Ramos (cell line): ENCODE data around the gene HGD.
"Not testable (repeated sequence)": the region's sequence is repeated elsewhere in the genome, so short reads cannot be mapped to it uniquely, and the experiment has no call there.

Experiments
- in situ Hi-C: fragments of 300-500 bp; cut with MboI; formaldehyde crosslinking; loops from one replicate; pipeline ENCODE4 v1.14.3; 2022; ENCODE audit warnings: low sequenced_read_pairs; ENCODE audit not compliant: unreplicated experiment

HGD gene

DNA sequence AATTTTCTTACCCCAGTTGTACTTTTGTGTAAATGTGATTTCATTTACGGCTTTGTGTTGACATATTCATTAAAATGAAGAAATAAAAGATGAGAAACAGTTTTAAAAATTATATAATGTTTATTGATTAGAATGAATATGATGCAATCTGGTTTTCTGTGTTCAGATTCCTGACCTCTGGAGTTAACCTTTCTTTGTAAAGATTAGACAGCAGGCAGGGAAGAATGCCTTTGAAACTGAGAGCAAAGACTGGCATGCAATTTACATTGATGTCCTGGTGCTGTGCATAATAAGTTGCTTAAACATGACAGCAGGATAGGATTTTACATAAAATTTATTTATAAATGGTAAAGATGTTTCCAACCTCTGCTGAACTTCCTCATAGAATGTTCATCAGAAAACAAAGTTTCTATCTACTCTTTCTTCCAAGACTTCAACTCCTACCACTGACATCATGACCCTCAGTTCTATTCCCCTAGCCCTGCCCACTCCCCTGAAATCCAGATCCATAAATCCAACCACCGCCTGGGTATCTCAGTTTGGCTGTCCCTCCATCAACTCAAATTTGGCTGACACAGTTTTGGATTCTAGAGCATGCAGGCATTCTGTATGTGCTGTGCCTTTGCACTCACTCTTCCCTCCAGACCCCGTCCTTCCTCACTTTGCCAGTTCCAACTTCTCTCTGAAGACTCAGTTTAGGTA, 1.7 kb downstream of the HGD start:
- in situ Hi-C loops = no loop called here

DNA sequence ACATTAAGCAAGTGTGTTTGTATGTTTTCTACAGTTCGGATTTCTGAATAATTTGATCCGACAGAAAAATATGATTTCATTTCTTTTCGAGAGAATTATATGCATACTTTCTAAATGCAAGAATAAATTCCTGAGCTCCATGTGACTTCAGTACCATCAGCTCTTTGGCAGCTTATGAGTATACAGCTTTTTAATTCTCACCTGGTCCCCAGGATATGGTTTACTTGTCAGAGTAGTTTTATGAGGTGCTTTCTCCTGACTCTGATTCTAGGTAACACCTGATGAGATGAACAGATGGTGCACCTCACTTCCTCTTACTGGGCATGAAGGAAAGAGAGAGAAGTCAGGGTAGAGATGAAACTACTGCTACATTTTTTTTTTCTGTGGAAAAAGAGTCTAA, 3.1 kb downstream of the HGD start:
- in situ Hi-C loops = no loop called here

DNA sequence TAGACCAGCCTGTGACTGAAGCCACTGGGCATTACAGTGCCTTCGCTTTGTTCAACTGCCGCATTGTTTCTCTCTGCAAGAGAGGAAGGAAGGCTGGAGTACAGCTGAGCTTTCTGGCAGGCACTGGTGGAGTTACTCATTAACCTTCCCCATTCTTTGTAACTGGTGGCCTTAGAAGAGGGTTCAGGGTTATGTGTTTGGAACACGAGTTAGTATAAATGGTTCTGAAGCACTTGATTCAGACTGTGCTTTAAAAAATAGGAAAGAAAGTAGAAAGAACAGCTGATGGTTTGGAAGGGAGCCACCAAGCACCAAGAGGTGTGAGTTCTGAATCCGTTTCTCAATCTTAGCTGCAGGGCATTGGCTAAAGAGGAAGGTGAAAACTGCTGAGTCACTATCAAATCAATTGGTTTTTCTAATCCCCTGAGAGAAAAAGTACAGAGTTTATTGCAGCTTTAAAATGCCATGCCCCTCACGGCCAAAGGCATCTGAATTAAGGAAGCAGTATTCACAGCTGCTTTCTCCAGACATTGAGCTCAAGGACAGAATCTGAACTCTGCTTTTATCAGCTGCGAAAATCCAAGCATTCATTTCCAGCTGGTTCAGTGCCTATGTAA, 3.6 kb downstream of the HGD start:
- in situ Hi-C loops = no loop called here

DNA sequence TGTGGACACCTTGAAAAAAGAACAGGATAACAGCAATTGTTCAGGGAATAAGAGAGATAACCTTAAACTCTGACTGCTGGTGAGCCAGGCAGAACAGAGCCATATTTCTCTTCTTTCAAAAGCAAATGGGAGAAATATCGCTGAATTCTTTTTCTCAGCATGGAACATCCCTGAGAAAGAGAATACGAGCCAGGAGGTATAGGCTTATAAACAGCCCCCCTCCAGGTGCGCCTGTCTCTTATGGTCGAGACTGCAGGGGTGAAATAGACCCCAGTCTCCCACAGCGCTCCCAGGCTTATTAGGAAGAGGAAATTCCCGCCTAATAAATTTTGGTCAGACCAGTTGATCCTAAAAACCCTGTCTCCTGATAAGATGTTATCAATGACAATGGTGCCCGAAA, 4.8 kb downstream of the HGD start:
- in situ Hi-C loops = not testable (repeated sequence)

DNA sequence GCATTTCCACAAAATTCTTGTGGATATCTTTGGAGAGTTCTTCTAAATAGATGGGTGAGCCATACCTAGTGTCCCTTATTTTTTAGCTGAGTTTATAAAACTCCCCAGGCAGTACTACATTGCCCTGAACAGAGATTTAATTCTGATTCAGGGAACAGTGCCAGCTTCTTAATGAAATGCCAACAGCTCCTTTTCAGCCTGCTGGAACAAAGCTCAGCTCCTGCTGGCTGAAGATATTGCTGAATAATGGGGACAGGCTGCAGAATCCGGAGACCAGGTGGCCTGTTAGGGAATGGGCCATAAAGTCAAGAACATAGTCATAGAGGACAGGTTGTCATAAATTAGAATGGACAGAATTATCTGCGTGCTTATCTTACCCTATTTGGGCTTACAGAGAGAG, 8.9 kb downstream of the HGD start:
- in situ Hi-C loops = no loop called here

DNA sequence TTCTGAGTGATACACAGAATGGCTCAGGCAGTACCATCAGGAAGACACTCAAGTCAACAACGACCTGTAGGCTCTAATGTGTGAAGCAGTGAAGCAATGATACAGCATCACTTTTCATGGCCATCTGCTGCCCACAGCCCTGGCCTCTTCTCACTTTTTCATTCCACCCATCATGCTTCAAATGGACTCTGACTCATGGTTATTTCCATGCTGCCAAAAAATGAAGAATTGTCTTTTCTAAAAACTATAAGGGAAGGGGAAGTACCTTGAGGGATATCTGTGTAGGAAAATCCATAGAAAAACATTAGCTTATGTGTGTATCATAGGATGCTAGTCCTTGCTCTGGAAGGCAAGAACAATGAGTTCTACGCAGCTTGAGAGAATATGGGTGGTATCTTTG, 11.5 kb downstream of the HGD start:
- in situ Hi-C loops = no loop called here

DNA sequence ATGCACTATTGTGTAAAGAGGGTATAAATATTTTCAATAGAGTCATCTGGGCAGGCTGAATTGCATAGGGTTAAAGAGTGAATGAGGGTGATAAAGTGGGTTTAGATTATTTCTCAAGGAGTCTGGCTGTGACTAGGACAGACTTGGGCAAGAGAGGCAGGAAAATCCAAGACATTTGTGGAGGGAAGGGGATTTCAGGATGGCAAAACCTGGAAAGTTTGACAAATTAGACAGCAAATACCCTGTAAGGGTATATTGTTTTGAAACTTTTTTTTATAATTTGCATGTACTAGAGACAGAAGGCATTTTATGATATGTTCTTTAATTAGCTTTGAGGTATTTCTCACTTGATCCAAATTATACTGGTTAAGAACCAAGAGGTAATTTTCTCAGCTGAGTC, 17.1 kb downstream of the HGD start:
- in situ Hi-C loops = no loop called here

DNA sequence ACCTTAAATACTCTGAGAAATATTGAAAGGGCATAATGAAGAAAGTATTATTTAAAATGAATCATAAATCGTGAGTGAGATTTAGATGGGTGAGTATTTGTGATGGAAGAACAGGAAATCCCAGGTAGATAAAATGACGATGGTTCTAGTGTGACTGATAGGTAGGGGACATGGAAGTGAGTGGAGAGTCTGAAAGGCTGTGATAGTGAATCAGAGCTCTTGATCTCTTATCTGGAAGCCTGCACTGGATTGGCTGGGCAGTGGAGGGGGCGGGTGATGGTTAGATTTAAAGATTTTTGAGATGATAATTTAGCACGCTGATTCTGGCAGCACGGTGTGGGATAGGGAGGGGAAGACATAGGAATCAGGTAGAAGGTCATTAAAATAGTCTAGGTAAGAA, 20.1 kb downstream of the HGD start:
- in situ Hi-C loops = no loop called here

DNA sequence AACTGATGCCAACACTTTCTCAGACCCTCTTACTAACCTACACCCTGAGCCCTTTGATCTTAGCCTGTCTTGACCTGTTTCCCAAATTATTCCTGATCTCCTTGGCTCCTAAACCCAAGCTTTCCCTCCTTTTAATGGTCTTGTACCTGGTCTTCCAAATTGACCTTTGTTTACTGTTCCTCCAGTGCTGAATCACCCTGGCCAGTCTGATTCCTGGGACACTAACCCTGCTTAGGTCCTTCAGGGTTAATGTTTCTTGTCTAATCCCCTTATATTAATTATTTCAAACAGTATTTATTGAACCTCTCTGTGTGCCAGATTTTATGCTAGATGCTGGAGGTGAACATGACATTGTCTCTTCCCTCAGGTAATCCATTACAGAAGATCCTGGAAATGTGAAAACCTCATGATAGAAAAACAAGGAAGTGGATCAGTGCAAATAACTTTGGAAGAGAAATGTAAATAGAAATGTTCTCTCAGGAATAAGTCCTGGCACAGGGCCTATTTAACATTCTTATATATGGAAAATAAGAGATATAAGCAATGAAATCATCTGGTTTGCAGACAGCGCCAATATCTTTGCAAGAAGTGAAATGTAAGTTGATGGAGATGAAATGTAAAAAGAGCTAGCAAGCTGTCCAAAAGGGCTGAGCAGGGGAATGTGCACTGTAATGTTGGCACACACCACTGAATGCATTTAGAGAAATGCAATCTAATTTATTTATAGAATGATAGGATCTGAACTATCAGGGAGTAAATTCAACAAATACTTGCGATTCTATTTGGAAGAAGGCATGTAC, 20.7 kb downstream of the HGD start:
- in situ Hi-C loops = no loop called here

DNA sequence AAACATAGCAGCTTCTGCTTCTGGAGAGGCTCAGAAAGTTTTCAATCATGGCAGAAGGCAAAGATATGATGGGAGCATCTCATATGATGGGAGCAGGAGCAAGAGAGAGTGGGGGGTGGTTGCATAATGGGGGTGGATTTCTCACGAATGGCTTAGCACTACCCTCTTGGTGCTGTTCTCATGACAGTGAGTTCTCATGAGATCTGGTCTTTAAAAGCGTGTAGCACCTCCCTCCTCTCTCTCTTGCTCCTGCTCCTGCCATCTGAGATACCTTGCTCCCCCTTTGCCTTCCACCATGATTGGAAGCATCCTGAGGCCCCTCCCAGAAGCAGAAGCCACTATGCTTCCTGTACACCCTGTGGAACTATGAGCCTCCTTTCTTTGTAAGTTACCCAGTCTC, 22.2 kb downstream of the HGD start:
- in situ Hi-C loops = no loop called here

DNA sequence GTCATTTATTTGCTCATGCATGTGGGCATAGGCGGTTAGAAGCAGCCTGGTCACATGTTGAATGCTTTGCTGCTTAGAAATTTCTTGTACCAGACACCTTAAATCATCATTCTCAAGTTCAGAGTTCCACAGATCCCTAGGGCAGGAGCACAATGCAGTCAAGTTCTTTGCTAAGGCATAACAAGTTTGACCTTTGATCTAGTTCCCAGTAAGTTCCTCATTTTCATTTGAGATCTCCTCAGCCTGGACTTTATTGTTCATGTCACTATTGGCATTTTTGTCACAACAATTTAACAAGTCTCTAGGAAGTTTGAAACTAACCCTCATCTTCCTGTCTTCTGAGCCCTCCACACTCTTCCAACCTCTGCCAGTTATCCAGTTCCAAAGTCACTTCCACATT, 22.8 kb downstream of the HGD start:
- in situ Hi-C loops = no loop called here

DNA sequence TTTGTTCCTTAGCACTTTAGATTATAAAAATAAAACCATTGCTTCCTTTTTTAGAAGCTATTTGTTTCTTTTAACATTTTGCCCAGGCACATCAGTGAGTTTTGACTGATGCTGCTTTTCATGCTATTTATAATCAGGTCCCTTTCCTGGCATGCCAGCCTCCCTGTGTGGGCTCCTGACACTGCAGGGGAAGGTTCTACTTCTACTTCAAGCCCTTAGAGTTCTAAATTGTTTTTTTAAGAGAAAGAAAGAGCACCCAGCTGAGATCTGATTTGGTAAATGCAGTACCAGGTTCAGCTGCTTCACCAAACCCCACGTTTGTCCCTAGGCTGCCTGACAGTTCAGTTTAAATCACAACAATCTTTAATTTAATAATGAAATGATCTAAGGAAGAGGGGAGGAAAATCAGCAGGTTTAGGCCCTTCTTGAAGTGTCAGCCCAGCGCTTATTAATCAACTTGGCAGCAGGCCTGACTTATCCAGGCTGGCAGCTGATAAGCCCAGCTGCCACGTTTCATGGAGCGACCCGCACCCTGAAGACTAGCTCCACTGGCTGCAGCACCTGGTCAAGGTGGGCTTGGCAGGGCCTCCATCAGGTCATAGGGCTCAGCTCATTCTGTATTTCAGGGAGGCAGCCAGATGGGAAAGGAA, 29.0 kb downstream of the HGD start:
- in situ Hi-C loops = no loop called here

DNA sequence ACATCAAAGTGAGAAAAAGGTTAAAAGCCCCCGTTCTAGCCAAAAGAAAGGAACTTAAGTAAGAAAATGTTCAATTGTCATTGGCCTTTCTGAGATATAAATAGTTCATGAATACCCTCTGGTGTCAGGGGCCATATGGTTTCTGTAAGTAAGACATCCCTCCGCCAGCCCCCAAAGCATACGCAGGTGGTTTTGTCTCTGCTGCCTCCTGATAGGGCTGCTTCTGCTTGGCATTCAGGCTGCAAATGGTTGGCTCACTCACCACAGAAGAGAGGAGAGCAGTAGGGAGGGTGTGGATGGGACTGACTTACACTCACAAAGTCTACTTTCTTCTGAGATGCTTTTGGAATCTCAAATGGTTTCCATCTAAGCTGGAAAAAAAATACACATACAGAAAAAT, 29.8 kb downstream of the HGD start:
- in situ Hi-C loops = no loop called here

DNA sequence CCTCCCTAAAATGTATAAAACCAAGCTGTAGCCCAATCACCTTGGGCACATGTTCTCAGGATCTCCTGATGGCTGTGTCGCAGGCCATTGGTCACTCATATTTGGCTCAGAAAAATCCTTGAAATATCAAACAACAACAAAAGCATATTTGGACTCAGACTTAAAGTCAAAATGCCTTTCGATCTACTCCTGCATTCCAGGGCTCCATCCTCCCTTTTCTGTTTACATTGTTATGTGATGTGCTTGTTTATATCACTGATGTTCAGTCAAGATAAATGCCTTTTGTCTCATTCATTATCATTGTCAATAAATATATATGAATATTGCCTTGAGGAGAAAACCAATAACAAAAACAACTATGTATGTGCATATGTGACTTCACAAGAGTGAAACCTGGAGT, 31.7 kb downstream of the HGD start:
- in situ Hi-C loops = no loop called here

DNA sequence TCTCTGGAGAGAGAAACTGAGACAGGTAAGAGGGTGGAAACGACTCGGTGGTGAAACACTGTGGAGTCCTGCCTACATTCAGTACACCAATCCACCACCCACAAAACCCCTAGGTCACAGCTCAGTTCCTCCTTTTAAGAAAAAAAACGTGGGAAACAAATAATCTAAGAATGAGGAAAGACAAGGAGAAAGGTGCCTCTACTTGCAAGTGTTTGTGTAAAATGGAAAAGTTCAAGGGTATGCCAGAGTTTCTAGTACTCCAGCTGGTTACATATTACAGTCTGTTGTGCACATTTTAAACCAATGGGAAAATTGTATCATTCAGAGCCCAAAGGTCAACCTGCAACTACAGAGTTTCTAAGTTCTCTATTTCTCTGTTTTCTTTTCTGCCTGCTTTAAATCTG, 32.2 kb downstream of the HGD start:
- in situ Hi-C loops = no loop called here

DNA sequence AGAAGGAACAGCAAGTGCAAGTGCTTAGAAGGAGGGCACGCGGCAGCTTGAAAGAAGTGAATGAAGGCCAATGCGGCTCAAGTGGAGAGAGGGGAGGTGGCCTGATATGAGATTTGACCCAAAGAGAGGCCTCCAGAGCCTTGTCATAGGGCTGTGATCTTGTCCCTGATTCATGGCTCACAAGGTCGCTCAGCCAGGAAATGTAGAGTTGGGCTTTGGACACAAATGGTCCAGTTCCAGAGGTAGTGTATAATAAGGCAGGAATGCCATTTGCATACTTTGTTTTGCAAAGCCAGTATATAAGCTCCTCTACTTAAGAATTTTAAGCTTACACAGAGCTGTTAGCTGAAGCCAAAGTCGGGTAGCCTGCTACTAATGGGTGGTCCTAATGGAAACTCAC, 33.7 kb downstream of the HGD start:
- in situ Hi-C loops = no loop called here

DNA sequence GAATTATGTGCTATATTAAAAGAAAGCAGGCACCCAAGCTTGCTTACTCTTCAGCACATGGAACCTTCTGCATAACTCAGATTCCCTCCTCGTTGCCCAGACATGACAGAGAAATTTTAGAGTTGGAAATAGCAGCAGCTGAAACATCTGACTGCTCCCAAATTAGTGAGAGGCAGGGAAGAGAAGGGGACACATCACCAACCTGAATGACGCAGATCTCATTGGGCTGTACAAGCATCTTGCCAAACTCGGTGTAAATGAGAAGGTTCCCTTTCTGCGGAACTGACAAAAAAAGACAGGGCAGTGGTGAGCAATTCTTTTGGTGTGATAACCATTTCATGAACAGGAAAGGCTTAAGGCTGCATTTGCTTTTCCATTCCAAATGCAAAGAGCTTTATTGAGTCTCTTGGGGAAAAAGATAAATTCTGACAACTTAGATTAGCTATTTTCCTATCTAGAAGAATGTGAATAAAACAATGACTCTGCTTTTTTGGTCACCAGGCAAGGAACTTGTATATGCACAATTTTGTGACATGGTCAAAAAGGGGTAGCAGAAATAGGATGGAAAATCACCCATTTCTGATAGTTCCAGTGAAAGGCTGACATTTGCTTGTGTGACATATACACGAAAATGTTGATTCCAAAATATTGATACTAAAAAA, 35.1 kb downstream of the HGD start:
- in situ Hi-C loops = no loop called here

DNA sequence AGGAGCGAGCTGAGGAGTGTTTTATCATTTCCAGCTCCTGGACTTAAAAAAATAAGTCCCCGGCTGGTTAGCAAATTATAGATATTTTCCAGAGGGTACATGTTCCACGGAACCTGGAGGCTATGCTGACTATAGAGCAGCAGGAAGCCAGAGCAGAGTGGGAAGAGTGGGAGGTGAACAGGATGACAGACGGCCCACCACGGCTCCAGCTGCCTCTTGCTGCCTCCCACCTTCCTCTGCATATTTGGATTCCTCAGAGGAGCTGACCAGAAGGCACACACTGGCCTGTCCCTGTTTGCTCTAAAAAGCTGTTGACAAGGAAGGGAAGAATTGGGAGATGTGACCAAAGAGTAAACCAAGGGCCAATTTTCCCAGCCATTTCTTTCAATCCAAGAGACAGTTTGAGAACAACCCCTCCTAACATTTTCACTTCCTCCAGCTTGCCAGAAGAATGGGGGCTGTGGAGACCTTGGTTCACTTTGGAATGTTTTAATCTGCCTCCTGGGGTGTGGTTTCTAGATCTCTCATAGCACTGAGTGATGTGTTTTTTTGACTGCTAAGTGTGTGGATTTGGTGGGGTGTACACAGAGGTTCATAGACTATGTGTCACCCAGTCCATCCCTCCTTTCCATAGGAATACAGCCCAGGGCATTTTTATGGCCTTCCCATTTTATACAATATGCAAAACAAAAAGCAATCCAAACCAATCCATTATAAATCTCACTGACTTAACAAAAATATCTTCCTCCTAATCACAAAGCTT, 36.8 kb downstream of the HGD start:
- in situ Hi-C loops = no loop called here

DNA sequence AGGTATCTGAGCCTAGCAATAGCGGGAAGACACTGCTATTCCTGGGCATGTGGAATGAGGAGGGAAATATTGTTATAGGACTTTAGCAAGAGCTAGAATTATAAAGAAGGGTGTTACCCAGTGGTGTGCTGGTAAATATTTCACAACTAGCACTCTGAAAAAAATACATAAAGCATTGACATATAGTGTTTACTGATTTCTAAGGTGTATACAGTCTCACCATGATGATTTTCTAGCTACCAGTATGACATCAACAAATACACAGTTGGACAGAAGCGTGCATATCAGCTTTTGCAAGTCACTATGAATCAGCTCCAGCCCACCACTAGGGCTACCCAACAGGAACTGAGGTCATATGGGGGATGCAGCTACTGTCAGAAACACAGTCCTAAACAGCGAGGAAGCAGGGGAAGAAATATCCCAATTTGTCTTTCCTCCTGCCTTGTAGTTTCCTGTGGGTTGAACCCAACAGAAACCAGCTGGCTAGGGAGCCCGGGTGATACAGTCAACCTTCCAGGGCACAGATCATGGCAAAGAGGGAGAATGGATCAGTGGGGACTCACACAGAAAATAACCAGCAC, 39.6 kb downstream of the HGD start:
- in situ Hi-C loops = no loop called here
